Astrocyte (in vitro differentiated cells and primary cell): ENCODE data around the gene CHP1. TPM values are rescaled to one million over a fixed set of nuclear protein-coding genes. Genes with fewer than 3 reads are reported as not detected.
"Not testable (repeated sequence)": the region's sequence is repeated elsewhere in the genome, so short reads cannot be mapped to it uniquely, and the experiment has no call there.

Experiments used
- DNase-seq: peaks from one replicate; pipeline ENCODE4 v3.0.0-alpha.2; 2010; ENCODE audit warnings: low read depth
- FAIRE-seq: peaks from 2 replicates; lab custom pipeline; 2011; peaks lifted over from hg19 to GRCh38; lab: Jason Lieb, UNC
- H2AFZ ChIP-seq: 2 replicates; pipeline ENCODE4 v1.6.0; 2012; ENCODE audit warnings: low read depth, low read length, inconsistent platforms
- H3K27ac ChIP-seq: 2 replicates; pipeline ENCODE4 v1.5.1; 2011; ENCODE audit warnings: low read depth, low read length, inconsistent platforms
- H3K27me3 ChIP-seq: 2 replicates; pipeline ENCODE4 v1.6.0; 2011; ENCODE audit warnings: low read length, inconsistent platforms; ENCODE audit not compliant: insufficient read depth
- H3K36me3 ChIP-seq: 2 replicates; pipeline ENCODE4 v1.5.1; 2011; ENCODE audit warnings: low read length, inconsistent platforms; ENCODE audit not compliant: insufficient read depth
- H3K4me1 ChIP-seq: 2 replicates; pipeline ENCODE4 v1.5.1; 2011; ENCODE audit warnings: low read length, inconsistent platforms; ENCODE audit not compliant: insufficient read depth
- H3K4me2 ChIP-seq: 2 replicates; pipeline ENCODE4 v1.6.0; 2012; ENCODE audit warnings: low read length, inconsistent platforms
- H3K4me3 ChIP-seq: 2 replicates; pipeline ENCODE4 v1.5.1; 2011; ENCODE audit warnings: low read depth, mild to moderate bottlenecking, low read length, inconsistent platforms; ENCODE audit not compliant: insufficient read depth
- H3K79me2 ChIP-seq: 2 replicates; pipeline ENCODE4 v1.6.0; 2012; ENCODE audit warnings: mild to moderate bottlenecking, low read length, inconsistent platforms; ENCODE audit not compliant: insufficient read depth
- H3K9ac ChIP-seq: 2 replicates; pipeline ENCODE4 v1.6.0; 2012; ENCODE audit warnings: mild to moderate bottlenecking, low read length, inconsistent platforms
- H3K9me3 ChIP-seq: 2 replicates; pipeline ENCODE4 v1.5.1; 2012; ENCODE audit warnings: low read depth, mild to moderate bottlenecking, low read length, inconsistent platforms; ENCODE audit not compliant: insufficient read depth
- H4K20me1 ChIP-seq: 2 replicates; pipeline ENCODE4 v1.6.0; 2012; ENCODE audit warnings: low read length, inconsistent platforms; ENCODE audit not compliant: insufficient read depth
- H3K27ac Mint-ChIP-seq: one replicate; pipeline ENCODE4 v1.8.0; 2021; ENCODE audit warnings: mild to moderate bottlenecking, mixed read lengths; ENCODE audit not compliant: unreplicated experiment
- H3K27me3 Mint-ChIP-seq: one replicate; pipeline ENCODE4 v1.8.0; 2021; ENCODE audit warnings: low read depth, mixed read lengths; ENCODE audit not compliant: unreplicated experiment
- H3K36me3 Mint-ChIP-seq: one replicate; pipeline ENCODE4 v1.8.0; 2021; ENCODE audit warnings: low read depth, mixed read lengths; ENCODE audit not compliant: unreplicated experiment
- H3K4me1 Mint-ChIP-seq: one replicate; pipeline ENCODE4 v1.8.0; 2021; ENCODE audit warnings: low read depth, mixed read lengths; ENCODE audit not compliant: unreplicated experiment
- H3K4me3 Mint-ChIP-seq: one replicate; pipeline ENCODE4 v1.8.0; 2021; ENCODE audit warnings: mild to moderate bottlenecking, moderate library complexity, mixed read lengths; ENCODE audit not compliant: unreplicated experiment
- H3K9me3 Mint-ChIP-seq: one replicate; pipeline ENCODE4 v1.8.0; 2021; ENCODE audit warnings: mild to moderate bottlenecking, mixed read lengths; ENCODE audit not compliant: unreplicated experiment
- EZH2 ChIP-seq: IDR thresholded peaks from 2 replicates; pipeline ENCODE4 v1.6.1; 2012; ENCODE audit warnings: mild to moderate bottlenecking, low read length, inconsistent platforms; ENCODE audit not compliant: insufficient read depth
- total RNA-seq: library from RNA; stranded (reverse); gene quantifications from 2 replicates; pipeline ENCODE4 v1.2.1, GENCODE V29; 2021
- TF ChIP-seq, protein P1 (sequence below): IDR thresholded peaks from 2 replicates; pipeline ENCODE4 v1.5.1; 2011; ENCODE audit warnings: low read depth, mild to moderate bottlenecking, inconsistent platforms, low read length, moderate library complexity; ENCODE audit not compliant: insufficient read depth

Gene CHP1
- total RNA-seq, 1 donor from 2014 or later: 101 TPM

- Mint-ChIP-seq H3K4me3 (peak overlapping the region; percentile 57), H3K27me3 (no peaks in the 10 kb centered on the region), H3K36me3 (no peaks in the 10 kb centered on the region), H3K9me3 (no peaks in the 10 kb centered on the region), H3K4me1 (peaks cover 19% of the 10 kb centered on the region), H3K27ac (peak overlapping the region; percentile 55)
- Histone ChIP-seq H3K9ac (no peak overlapping the region), H3K27ac (no peak overlapping the region), H3K9me3 (no peaks in the 10 kb centered on the region), H3K4me2 (peak overlapping the region; percentile 91), H3K36me3 (no peaks in the 10 kb centered on the region), H3K4me3 (no peak overlapping the region), H3K27me3 (no peaks in the 10 kb centered on the region), H2AFZ (no peak overlapping the region), H3K79me2 (peaks cover 44% of the 10 kb centered on the region), H4K20me1 (peaks cover 42% of the 10 kb centered on the region), H3K4me1 (peaks cover 13% of the 10 kb centered on the region)
- peak; percentile 56 for FAIRE-seq
- DNase-seq: peak; percentile 69
- no peak for TF ChIP-seq EZH2
- TF ChIP-seq, protein P1, sequence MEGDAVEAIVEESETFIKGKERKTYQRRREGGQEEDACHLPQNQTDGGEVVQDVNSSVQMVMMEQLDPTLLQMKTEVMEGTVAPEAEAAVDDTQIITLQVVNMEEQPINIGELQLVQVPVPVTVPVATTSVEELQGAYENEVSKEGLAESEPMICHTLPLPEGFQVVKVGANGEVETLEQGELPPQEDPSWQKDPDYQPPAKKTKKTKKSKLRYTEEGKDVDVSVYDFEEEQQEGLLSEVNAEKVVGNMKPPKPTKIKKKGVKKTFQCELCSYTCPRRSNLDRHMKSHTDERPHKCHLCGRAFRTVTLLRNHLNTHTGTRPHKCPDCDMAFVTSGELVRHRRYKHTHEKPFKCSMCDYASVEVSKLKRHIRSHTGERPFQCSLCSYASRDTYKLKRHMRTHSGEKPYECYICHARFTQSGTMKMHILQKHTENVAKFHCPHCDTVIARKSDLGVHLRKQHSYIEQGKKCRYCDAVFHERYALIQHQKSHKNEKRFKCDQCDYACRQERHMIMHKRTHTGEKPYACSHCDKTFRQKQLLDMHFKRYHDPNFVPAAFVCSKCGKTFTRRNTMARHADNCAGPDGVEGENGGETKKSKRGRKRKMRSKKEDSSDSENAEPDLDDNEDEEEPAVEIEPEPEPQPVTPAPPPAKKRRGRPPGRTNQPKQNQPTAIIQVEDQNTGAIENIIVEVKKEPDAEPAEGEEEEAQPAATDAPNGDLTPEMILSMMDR: no peak
Observed at GRCh38 chr15:41233367-41233771, 2.3 kb downstream of the CHP1 start.

- not testable (repeated sequence) for H3K27me3 Mint-ChIP-seq, H3K36me3 Mint-ChIP-seq, H2AFZ ChIP-seq, H3K27ac Mint-ChIP-seq, DNase-seq, H3K27ac ChIP-seq, H3K9me3 Mint-ChIP-seq, H3K4me3 Mint-ChIP-seq, H3K4me3 ChIP-seq, H3K9ac ChIP-seq, H3K27me3 ChIP-seq, H3K36me3 ChIP-seq, FAIRE-seq, H3K9me3 ChIP-seq, H3K4me2 ChIP-seq
- peaks cover 19% of the 10 kb centered on the region for H3K4me1 Mint-ChIP-seq
- peaks cover 47% of the 10 kb centered on the region for H4K20me1 ChIP-seq
- H3K4me1 ChIP-seq: peaks cover 13% of the 10 kb centered on the region
- peaks cover 49% of the 10 kb centered on the region for H3K79me2 ChIP-seq
Observed at GRCh38 chr15:41235228-41235627, 4.2 kb downstream of the CHP1 start.

DNA sequence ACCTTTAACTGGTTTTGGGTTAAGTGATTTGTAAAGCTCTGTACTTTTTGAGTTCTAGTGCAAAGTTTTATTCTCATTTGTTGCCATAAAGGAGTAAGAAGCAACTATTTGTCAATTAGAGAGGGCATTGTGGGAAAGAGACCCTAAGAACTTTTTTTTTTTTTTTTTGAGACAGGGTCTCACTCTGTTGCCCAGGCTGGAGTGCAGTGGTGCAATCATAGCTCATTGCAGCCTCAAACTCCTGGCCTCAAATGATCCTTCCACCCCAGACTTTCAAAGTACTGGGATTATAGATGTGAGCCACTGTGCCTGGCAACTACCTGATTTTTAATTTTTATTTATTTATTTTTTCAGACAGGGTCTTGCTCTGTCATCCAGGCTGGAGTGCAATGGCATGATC, 4.9 kb downstream of the CHP1 start:
- Histone ChIP-seq H3K79me2 (peaks cover 49% of the 10 kb centered on the region), H3K27me3 (no peaks in the 10 kb centered on the region), H3K9ac (no peak overlapping the region), H3K36me3 (no peaks in the 10 kb centered on the region), H2AFZ (no peak overlapping the region), H3K4me3 (no peak overlapping the region), H4K20me1 (peaks cover 47% of the 10 kb centered on the region), H3K4me1 (peaks cover 13% of the 10 kb centered on the region), H3K27ac (no peak overlapping the region), H3K4me2 (no peak overlapping the region), H3K9me3 (no peaks in the 10 kb centered on the region)
- no peak overlapping the region for H3K4me3 Mint-ChIP-seq
- no peaks in the 10 kb centered on the region for H3K27me3 Mint-ChIP-seq
- FAIRE-seq: no peak
- DNase-seq: no peak
- H3K36me3 Mint-ChIP-seq: no peaks in the 10 kb centered on the region
- H3K27ac Mint-ChIP-seq: no peak overlapping the region
- TF ChIP-seq EZH2: no peak
- TF ChIP-seq, protein P1: no peak
- no peaks in the 10 kb centered on the region for H3K9me3 Mint-ChIP-seq
- H3K4me1 Mint-ChIP-seq: peaks cover 19% of the 10 kb centered on the region
